PFSK-1 (cell line): ENCODE results near the gene EHD3.

ENCODE experiments used
- REST ChIP-seq, 2 experiments: IDR thresholded peaks; 2 replicates each; pipeline versions ENCODE4 v1.6.1 to v1.8.0; 2011 to 2012; ENCODE audit warnings: low read depth in 2 of 2, low read length in 2 of 2, control low read depth in 1 of 2, inconsistent platforms in 1 of 2, mild to moderate bottlenecking in 1 of 2, moderate library complexity in 1 of 2; ENCODE audit not compliant: insufficient read depth in 1 of 2
- TAF1 ChIP-seq: IDR thresholded peaks from 2 replicates; pipeline ENCODE4 v1.6.1; 2012; ENCODE audit warnings: low read length, control low read depth, borderline replicate concordance; ENCODE audit not compliant: insufficient read depth

- TF ChIP-seq TAF1 (no peak), REST (IDR thresholded peaks at IDR 0.05; ENCODE audit: insufficient read depth in 1 of 2, low read depth in 2 of 2, low read length in 2 of 2) (no peak)
These were observed 15.2 kb downstream of the EHD3 start for GRCh38 chr2:31249009-31249690.
